PC-9 (cell line): Measurements from ENCODE around the gene NOSIP.

Experiments used
- EZH2 ChIP-seq: fragments of 200-600 bp; sonication (generic); IDR thresholded peaks from 2 replicates; pipeline ENCODE4 v1.8.0; 2017; ENCODE audit warnings: antibody characterized with exemption, low read depth
- TF ChIP-seq, protein P1 (sequence below): fragments of 200-600 bp; sonication (generic); conservative IDR thresholded peaks from 2 replicates; pipeline ENCODE4 v1.6.1; 2017; ENCODE audit warnings: mixed run types, antibody characterized with exemption, mild to moderate bottlenecking, moderate library complexity

DNA sequence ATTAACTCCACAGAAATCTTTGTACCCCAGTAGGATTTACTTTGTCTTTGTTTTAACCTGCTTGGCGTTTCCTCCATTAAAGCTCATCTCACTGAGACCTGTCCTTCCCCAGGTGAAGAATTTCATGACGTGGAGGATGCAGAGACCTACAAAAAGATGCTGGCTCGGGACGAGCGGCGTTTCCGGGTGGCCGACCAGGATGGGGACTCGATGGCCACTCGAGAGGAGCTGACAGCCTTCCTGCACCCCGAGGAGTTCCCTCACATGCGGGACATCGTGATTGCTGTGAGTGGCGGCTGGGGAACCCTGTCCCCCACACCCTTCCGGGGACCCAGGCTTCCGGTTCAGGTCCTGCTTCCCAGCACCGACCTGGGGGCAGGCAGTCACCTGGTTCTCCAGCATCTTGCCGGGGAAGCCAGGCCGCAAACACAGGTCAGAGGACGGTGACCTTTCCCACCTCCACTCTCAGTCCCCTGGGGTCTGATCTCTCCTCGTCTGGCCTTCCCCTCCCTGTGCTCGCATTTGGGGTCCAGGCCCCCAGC, 43.4 kb downstream of the NOSIP start:
- no peak for TF ChIP-seq EZH2
- TF ChIP-seq, protein P1, sequence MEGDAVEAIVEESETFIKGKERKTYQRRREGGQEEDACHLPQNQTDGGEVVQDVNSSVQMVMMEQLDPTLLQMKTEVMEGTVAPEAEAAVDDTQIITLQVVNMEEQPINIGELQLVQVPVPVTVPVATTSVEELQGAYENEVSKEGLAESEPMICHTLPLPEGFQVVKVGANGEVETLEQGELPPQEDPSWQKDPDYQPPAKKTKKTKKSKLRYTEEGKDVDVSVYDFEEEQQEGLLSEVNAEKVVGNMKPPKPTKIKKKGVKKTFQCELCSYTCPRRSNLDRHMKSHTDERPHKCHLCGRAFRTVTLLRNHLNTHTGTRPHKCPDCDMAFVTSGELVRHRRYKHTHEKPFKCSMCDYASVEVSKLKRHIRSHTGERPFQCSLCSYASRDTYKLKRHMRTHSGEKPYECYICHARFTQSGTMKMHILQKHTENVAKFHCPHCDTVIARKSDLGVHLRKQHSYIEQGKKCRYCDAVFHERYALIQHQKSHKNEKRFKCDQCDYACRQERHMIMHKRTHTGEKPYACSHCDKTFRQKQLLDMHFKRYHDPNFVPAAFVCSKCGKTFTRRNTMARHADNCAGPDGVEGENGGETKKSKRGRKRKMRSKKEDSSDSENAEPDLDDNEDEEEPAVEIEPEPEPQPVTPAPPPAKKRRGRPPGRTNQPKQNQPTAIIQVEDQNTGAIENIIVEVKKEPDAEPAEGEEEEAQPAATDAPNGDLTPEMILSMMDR, result no peak
